Measurements from ENCODE around the gene FOCAD. TPM values are rescaled to one million over a fixed set of nuclear protein-coding genes. Genes with fewer than 3 reads are reported as not detected.

Gene FOCAD
- total and polyA plus RNA-seq, 10 of the 15 experiments (the other 5 are each of a cell fraction or from before 2014, with no cell fraction given) = 13.7 to 93.0 (median 41.8) TPM

DNA sequence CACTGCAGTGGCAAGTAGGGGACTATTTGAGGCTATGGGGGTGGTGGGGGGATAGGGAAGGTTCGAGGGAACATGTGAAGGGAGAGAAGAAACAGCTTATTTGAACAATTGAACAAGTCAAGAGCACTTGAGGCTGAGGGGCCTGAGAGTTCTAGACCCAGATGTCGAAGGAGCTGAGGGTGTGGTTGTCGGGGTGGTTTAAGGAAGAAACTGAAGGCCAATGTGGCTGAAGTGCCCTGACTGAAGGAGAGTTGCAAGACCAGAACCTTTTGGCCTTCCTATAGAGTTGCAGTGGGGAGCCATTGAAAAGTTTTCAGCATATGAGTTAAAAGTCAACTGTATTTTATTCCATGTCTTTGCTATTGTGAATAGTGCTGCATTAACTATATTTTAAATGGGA lies 19.1 kb downstream of the FOCAD start:
- no peaks in the 10 kb centered on the region; the same call in 1 of the 2 replicates for H3K79me2 ChIP-seq (ENCODE audit: control insufficient read depth, insufficient read depth, low read length)
- no peak for DNase-seq (ENCODE audit: low read depth, low spot score)
- ChIA-PET SMC1A (ENCODE audit: uncharacterized antibody, unreplicated experiment) (interaction anchor here (0.8 to 3.9 kb wide), 9 partner anchors 9 to 75 kb away, joined by 3 to 19 read pairs (median 3); no protein-coding TSS in a partner anchor), CTCF (interaction anchor here (0.7 to 1.3 kb wide), 3 partner anchors 13 to 238 kb away, joined by 3 read pairs; no protein-coding TSS in a partner anchor), RAD21 (ENCODE audit: unreplicated experiment) (interaction anchor here (0.9 kb wide), 1 partner anchor 32 kb away, joined by 3 read pairs; no protein-coding TSS in a partner anchor), POLR2A (interaction anchor here (0.7 to 1.1 kb wide), 3 partner anchors 19 to 285 kb away, joined by 3 read pairs; partner anchors contain the start of gene FOCAD)
- TF ChIP-seq, protein P1, sequence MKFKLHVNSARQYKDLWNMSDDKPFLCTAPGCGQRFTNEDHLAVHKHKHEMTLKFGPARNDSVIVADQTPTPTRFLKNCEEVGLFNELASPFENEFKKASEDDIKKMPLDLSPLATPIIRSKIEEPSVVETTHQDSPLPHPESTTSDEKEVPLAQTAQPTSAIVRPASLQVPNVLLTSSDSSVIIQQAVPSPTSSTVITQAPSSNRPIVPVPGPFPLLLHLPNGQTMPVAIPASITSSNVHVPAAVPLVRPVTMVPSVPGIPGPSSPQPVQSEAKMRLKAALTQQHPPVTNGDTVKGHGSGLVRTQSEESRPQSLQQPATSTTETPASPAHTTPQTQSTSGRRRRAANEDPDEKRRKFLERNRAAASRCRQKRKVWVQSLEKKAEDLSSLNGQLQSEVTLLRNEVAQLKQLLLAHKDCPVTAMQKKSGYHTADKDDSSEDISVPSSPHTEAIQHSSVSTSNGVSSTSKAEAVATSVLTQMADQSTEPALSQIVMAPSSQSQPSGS (IDR thresholded peaks at IDR 0.05; ENCODE audit: low read length) = no peak
- TF ChIP-seq MTA2 (IDR thresholded peaks at IDR 0.05; ENCODE audit: low read depth) (no peak), EZH2 (IDR thresholded peaks at IDR 0.05; ENCODE audit: borderline replicate concordance, control insufficient read depth, low read depth, low read length) (no peak)
- no peak overlapping the region for H3K27ac ChIP-seq (ENCODE audit: control insufficient read depth, insufficient read depth)
- no peak overlapping the region for H3K9ac ChIP-seq (ENCODE audit: control insufficient read depth, insufficient read depth, low read length)
- intact Hi-C loops (cut with micrococcal nuclease; ENCODE audit: unreplicated experiment) (no loop called here), in situ Hi-C loops (cut with MboI) (no loop called here)
- no peaks in the 10 kb centered on the region for H3K36me3 ChIP-seq (ENCODE audit: control insufficient read depth in 2 of 2, insufficient read depth in 2 of 2, low read length in 1 of 2)
- no peak overlapping the region for H3K4me3 ChIP-seq
- no peaks in the 10 kb centered on the region for H3K4me1 ChIP-seq (ENCODE audit: control insufficient read depth, insufficient read depth, low read length)
- FAIRE-seq = no peak
- no peak overlapping the region for H2AFZ ChIP-seq (ENCODE audit: control insufficient read depth, low read depth, low read length)
- no TSS peak for BruUV-seq (replicated peaks)
- WGBS (ENCODE audit: insufficient coverage, insufficient replicate concordance, low lambda C conversion rate, missing lambda C conversion rate) = 70% methylated on average over 3 of the region's 3 CpGs
- no peaks in the 10 kb centered on the region for H3K9me3 ChIP-seq (replicated peaks; ENCODE audit: control insufficient read depth, insufficient read depth, low read length)
- H3K27me3 ChIP-seq (replicated peaks in 1 of 2; ENCODE audit: control insufficient read depth in 2 of 2, insufficient read depth in 2 of 2, low read length in 1 of 2) = no peaks in the 10 kb centered on the region
- no peaks in the 10 kb centered on the region for H4K20me1 ChIP-seq (ENCODE audit: control insufficient read depth, insufficient read depth)
- H3K4me2 ChIP-seq (ENCODE audit: control insufficient read depth, insufficient read depth) = no peak overlapping the region
- ATAC-seq = no peak

DNA sequence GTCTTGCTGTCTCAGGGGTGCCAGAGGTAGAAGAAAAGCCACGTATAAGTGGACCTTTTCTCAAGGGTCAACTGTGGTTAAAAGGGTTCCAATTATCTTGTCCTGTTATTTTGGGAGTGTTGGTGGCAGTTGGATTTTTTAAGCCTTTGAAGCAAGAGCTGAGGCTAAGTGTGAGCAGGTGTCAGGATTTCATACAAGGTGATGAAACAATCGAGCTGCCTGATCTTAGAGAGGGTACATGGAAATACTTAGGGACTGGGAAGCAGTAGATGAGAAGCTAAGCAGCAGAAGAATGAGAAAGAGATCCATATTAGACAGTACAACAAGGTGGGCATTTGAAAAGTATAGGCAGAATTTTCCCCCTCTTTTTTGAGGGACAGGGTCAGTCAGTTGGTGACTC lies 23.6 kb downstream of the FOCAD start:
- ChIA-PET SMC1A (ENCODE audit: uncharacterized antibody, unreplicated experiment) (interaction anchor here (0.6 to 2.2 kb wide), 9 partner anchors 9 to 206 kb away, joined by 3 to 10 read pairs (median 3); no protein-coding TSS in a partner anchor), RAD21 (ENCODE audit: unreplicated experiment) (no interaction called here)
- intact Hi-C loops (cut with micrococcal nuclease; ENCODE audit: unreplicated experiment) = no loop called here
- TF ChIP-seq, protein P1 (IDR thresholded peaks at IDR 0.05; ENCODE audit: low read length) = no peak
- TF ChIP-seq, protein P2, sequence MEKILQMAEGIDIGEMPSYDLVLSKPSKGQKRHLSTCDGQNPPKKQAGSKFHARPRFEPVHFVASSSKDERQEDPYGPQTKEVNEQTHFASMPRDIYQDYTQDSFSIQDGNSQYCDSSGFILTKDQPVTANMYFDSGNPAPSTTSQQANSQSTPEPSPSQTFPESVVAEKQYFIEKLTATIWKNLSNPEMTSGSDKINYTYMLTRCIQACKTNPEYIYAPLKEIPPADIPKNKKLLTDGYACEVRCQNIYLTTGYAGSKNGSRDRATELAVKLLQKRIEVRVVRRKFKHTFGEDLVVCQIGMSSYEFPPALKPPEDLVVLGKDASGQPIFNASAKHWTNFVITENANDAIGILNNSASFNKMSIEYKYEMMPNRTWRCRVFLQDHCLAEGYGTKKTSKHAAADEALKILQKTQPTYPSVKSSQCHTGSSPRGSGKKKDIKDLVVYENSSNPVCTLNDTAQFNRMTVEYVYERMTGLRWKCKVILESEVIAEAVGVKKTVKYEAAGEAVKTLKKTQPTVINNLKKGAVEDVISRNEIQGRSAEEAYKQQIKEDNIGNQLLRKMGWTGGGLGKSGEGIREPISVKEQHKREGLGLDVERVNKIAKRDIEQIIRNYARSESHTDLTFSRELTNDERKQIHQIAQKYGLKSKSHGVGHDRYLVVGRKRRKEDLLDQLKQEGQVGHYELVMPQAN (conservative IDR thresholded peaks at IDR 0.05) = no peak
- TF ChIP-seq FOS (IDR thresholded peaks at IDR 0.05; ENCODE audit: borderline replicate concordance, extremely low read depth, insufficient read length) = no peak
- no peak for TF ChIP-seq KAT2A (conservative IDR thresholded peaks at IDR 0.05; ENCODE audit: control insufficient read depth, low read depth, low read length)
- no peak for TF ChIP-seq ZNF384 (IDR thresholded peaks at IDR 0.05; ENCODE audit: borderline replicate concordance, low read depth, low read length)

More for the DNA sequence above, 23.6 kb downstream of the FOCAD start:
- Histone ChIP-seq H3K9me3 (replicated peaks; ENCODE audit: control insufficient read depth, insufficient read depth, low read length) (no peaks in the 10 kb centered on the region), H4K20me1 (ENCODE audit: control insufficient read depth, insufficient read depth) (no peaks in the 10 kb centered on the region), H3K27me3 (replicated peaks in 1 of 2; ENCODE audit: control insufficient read depth in 2 of 2, insufficient read depth in 2 of 2, low read length in 1 of 2) (no peaks in the 10 kb centered on the region), H3K4me1 (ENCODE audit: control insufficient read depth, insufficient read depth, low read length) (no peaks in the 10 kb centered on the region), H3K4me2 (ENCODE audit: control insufficient read depth, insufficient read depth) (no peak overlapping the region), H2AFZ (ENCODE audit: control insufficient read depth, low read depth, low read length) (no peak overlapping the region), H3K79me2 (ENCODE audit: control insufficient read depth, insufficient read depth, low read length) (no peaks in the 10 kb centered on the region; the same call in 1 of the 2 replicates), H3K4me3 (no peak overlapping the region), H3K9ac (ENCODE audit: control insufficient read depth, insufficient read depth, low read length) (no peak overlapping the region), H3K36me3 (ENCODE audit: control insufficient read depth in 2 of 2, insufficient read depth in 2 of 2, low read length in 1 of 2) (no peaks in the 10 kb centered on the region), H3K27ac (ENCODE audit: control insufficient read depth, insufficient read depth) (no peak overlapping the region)
- CTCF ChIA-PET = interaction anchor here (0.7 to 1.3 kb wide), 7 partner anchors 8 to 177 kb away, joined by 3 to 6 read pairs (median 3); no protein-coding TSS in a partner anchor
- ATAC-seq (no peak), DNase-seq (ENCODE audit: low read depth, low spot score) (no peak), FAIRE-seq (no peak)
- no TSS peak for BruUV-seq (replicated peaks)
- POLR2A ChIA-PET = interaction anchor here (0.6 to 1.0 kb wide), 2 partner anchors 10 to 309 kb away, joined by 3 read pairs; no protein-coding TSS in a partner anchor
- in situ Hi-C loops (cut with MboI) = no loop called here
- 98% methylated on average over 2 of the region's 2 CpGs for WGBS (ENCODE audit: insufficient coverage, insufficient replicate concordance, low lambda C conversion rate, missing lambda C conversion rate)
